NCI-H1092 (cell line): ENCODE measurements around the gene RNF215.
"Not testable (repeated sequence)": the region's sequence is repeated elsewhere in the genome, so short reads cannot be mapped to it uniquely, and the experiment has no call there.

ENCODE experiments used
- DNase-seq: peaks from one replicate; lab custom pipeline; 2025; lab: John Stamatoyannopoulos, UW

RNF215 gene

DNA sequence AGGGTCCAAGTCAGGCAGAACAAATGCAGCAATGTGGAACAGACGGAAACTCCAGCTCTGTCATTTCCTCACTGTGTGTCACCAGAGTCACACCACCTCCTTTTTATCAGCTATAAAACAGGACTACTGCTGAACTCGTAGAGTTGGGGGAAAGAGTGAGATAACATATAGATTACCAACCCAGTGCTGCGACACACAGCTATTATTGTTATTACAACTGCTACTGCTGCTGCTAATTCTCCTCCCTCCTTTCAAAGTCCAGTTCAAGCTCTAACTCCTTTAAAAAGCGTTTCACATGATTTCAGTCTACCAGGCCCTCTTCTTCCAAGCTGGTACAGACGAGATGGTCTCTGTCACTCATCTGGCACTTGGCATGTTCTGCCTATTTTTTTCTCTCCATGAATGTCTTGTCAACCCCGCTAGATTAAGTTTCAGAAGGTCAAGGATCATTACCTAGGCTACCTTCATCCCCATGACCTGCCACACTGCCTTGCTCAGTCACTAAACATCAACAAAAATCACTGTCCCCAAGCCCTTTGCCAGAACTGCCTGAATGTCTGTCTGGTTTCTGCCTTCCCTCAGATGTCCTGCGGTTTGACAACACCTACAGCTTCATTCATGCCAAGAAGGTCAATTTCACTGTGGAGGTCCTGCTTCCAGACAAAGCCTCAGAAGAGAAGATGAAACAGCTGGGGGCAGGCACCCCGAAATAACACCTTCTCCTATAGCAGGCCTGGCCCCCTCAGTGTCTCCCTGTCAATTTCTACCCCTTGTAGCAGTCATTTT lies 34.7 kb upstream of the RNF215 start:
- DNase-seq, result no peak

DNA sequence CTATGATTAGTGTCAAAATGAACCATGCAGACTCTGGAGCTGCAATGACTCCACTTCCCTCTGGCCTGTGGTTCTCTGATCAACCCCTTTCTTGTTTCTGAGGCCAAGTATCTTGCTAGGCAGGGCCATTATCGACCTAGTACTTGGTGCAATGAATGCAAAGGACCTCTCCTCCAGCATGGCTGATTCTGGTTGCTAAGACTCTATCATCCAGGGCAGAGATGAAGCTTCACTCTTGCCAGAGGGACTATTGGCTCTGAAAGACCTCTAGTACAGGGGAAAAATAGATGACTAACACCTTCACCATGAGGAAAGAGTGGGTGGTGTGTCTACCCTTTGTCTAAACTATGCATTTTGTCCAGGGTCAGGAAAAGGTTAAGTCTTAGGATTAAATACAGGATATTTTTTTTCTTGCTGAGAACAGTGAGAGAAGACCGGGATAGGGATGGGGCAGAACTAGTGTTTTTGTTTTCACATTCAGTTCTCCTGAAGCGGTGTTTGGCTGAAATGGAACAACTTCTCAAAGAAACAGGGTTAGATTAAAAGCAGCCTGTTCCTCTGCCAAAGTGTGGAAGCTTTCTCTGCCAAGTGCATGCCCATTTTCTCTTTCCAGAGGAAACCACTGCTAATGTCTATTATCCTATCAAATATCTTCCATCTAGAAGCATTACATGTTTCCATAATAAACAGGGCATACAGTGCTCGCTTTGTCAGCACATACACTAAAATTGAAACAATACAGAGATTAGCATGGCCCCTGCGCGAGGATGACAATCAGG lies 33.3 kb upstream of the RNF215 start:
- no peak for DNase-seq

DNA sequence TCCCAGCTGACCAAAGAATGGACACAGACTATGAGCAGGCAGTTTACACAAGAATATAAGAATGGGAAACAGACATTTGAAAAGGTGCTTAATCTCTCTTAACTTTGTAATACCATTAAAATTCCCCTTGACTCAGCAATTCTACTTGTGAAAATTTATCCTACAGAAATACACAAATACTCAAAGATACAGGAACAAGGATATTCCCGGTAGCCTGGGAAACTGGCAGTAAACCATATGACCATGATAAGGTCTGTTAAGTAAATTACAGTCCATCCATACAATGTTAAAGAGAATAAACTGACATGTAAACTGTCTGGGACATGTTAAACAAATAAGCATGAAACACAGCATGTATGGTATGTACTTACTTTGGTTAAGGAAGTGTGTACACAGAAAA lies 29.6 kb upstream of the RNF215 start:
- DNase-seq, result no peak

DNA sequence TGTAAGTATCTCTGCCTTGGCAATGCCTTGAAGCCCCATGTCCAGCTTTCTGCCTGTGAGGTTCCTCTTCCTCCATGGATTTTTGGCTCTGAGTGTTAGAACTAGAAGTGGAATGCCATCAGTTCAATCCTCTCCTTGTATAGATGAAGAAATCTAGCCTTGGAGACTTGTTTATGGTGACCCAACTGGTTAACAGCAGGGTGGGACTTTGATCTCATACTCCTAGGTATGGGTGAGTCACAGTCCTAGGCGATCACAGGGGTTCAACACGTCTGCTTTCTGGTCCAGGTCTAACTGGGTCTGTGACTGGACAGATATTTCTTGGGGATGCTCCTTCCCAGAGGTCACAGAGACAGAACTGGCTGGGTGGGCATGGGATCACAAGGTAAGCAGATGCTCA lies 29.2 kb upstream of the RNF215 start:
- no peak for DNase-seq

DNA sequence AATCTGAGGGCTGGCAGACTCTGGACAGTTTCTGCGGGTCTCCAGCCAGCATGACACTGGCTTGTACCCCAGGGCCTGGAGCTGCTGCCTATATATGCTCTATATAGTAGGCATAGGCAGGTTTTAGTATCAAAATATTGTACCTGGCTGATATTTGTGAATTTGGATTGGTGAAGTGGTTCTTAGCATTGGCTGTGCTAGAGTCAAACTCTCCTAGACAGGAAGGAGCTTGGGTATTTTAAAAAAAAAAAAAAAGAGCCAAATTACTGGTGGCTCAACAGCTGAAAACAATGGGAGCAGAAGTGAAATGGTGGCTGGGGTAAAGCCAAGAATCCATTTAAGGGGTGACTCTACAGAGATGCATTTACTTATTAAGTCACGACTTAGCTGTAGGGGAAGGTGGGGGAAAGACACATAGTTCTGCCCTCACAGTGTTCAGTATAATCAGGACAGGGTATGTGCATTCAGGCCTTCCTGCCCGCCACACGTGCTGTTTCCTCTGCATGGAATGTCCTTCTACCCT lies 27.4 kb upstream of the RNF215 start:
- DNase-seq, result no peak

DNA sequence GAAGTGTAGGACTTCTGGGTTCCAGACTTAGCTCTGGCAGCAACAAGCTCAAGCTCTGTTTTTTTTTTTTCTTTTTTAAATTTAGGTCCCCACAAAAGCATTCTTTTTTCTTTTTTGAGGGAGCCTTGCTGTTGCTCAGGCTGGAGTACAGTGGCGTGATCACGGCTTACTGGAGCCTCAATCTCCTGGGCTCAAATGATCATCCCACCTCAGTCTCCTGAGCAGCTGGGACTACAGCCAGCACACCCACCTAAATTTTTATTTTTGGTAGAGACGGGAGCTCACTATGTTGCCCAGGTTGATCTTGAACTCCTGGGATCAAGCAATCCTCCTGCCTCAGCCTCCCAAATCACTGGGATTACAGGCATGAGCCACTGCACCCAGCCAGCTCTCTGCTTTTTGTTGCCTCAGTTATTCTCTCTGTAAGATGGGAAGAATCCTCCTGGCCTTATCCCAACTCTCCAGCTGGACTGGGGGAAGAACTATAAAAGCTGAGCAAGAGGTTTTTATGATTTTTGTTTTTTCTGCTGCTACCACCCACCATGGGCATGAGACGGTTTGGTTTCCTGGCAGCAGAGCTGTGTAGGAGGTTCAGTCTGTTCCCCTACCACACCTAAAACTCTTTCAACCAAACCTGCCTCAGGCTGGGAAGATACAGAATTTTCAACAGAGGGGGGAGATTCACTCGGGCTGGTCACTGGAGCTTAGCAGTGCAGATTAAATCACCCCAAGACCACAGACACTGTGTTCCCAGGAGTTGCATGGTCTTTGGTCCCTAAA lies 26.7 kb upstream of the RNF215 start:
- no peak for DNase-seq

DNA sequence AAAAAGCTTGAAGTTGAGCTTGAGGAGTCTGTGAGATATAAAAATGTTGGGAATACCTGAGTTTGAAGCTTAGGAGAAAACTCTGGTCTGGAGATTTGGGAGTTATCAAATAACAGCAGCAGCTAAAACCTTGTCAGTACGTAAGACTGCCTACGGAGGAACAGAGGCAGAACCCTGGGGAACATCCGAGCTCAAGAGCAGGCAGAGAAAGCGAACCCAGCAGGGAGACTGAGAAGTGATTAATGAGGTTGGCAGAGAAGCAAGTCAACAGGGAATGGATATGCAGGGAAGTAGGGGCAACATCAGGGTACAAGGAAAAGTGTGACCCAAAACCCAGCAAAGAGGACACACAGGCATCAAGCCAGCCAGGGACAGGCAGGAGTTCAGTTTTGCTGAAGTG lies 25.8 kb upstream of the RNF215 start:
- DNase-seq, result no peak

DNA sequence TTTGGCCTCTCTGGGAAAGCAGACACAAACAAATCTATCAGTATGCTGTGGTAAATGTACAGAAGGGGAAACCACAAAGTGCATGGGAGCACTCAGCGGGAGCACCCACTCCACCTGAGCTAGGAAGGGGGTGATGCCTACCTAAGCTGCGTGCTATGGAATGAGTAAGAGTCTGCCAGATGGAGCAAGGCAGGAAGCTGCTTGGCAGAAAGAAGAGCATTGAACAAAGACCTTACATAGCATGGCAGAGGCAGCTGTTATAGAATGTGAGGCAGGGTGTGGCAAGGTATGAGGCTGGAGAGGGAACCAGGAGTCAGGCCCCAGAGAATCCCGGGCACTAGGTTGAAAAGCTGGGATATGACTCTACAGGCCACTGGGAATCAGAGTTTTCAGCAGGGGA lies 24.6 kb upstream of the RNF215 start:
- no peak for DNase-seq

DNA sequence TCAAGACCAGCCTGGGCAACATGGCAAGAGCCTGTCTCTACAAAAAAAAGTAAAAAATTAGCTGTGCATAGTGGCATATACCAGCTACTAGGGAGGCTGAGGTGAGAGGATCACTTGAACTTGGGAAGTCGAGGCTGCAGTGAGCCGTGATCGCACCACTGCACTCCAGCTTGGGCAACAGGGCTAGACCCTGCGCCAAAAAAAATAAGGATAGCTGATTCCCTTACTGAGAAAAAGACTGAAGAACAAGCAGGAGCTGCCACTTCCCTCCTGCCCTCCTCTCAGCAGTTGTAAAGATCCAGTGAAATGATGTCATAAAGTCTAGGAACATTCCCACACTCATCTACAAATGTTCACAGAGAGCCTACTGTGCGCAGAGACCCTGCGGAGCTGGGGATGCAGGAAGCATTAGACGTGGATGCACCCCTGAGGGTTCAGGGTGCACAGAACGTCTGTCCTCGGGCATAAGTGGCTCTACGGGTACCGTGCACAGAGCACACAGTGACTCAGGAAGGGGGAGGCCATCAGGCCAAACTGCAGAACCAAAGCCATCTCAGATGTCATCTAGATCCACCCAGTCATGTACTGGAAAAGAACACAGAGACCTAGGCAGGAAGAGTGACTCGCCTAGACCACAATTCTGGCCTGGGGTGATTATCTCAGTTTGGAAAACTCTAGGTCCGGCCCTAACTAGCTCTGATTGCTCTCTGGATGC lies 21.3 kb upstream of the RNF215 start:
- no peak for DNase-seq

DNA sequence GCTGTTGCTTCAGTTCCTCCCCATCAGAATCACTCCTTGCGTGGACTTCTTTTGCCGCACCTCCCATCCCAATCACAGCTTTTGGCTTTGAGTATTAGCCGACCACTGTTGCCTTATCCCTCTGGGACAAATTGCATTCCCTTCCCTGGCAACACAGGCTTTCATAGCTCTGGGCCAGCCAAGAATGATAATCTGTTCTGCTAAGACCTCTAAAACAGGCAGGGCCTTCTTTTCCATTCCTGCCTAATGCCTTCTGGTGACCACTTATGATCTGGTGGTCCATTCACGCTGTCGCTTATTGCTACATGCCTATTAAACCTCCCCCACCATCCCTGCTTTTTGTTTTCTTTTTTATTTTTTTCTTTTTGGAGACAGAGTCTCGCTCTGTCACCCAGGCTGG lies 19.2 kb upstream of the RNF215 start:
- no peak for DNase-seq

DNA sequence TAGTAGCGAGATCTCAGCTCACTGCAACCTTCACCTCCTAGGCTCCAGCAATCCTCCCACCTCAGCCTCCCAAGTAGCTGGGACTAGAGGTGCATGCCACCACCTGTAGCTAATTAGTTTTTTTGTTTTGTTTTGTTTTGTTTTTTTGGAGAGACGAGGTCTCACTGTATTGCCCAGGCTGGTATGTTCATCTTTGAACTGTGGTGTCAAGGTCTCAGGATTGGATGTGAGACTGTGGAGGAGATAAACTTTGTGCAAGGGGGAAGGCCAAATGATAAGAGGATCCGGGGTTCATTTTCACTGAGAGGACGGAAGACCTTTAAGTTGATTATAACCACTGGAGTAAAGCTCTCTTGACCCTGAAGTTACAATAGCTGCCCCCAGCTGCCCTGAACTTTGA lies 18.5 kb upstream of the RNF215 start:
- DNase-seq, result no peak

DNA sequence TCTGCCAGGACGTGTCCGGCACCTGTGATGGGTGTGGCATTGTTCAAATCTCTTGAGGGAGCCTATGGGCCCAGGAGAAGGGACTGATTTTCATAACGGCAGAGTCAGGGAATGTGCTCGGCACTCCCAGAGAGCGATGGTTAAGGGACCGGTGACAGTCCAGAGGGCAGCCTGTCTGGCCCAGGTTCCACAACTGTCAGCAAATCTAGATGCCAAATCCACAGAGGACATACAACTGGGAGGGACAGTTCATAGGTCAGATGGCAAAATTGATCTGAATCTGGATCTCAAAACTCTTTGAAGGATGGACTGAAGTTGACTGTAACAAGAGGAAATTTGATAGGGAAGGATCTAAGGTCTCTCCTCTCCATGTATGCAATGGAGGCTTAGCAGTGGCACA lies 17.1 kb upstream of the RNF215 start:
- no peak for DNase-seq

DNA sequence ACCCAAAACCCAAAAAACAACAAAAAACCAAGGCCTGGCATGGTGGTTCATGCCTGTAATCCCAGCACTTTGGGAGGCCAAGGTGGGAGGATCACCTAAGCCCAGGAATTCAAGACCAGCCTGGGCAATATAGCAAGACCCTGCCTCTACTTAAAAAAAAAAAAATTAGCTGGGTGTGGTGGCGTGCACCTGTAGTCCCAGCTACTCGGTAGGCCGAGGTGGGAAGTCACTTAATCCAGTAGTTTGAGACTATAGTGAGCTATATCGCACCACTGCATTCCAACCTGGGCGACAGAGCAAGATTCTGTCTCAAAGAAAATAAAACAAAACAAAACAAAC lies 15.5 kb upstream of the RNF215 start:
- DNase-seq, result not testable (repeated sequence)

DNA sequence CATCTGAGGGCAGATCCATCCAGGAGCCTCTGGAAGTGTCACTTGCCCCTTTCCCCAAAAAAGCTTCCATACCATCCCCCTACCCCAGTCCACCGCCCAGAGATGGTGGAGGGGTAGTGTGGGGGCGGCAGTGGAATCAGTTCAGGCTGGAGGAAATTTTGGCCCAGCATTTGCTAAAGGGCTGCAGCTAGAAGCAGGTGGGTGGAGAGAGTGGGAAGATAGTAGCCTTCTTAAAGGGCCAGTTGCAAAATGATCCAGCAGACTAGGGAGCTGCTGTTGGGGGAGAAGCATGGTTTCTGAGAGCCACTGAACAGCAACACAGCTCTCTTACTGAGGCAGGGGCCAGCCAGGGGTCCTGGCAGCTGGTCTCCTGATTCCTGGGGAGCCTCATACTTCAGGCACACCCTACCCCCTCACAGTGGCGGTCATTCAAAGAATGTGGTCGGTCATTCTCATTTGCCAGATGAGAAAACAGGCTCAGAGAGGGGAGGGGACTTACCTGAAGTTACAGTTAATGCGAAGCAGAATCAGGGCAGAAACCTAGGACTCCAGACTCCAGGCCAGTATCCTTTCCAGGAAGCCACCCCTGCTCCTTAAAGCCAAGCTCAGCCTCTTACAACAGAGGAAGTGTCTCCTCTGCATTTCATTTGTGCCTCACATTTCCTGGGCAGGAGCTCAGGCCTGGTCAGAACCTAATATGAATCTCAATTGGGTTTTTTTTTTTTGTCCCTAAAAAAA lies 15.0 kb upstream of the RNF215 start:
- DNase-seq, result no peak

DNA sequence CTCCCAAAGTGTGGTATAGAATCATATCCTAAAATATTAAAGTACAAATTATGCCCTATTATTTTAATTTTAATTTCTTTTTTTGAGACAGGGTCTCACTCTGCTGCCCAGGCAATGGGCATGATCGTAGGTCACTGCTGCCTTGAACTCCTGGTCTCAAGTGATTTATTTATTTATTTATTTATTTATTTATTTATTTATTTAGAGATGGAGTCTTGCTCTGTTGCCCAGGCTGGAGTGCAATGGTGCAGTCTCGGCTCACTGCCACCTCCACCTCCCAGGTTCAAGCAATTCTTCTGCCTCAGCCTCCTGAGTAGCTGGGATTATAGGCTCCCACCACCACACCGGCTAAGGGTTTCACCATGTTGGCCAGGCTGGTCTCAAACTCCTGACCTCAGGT lies 13.8 kb upstream of the RNF215 start:
- DNase-seq, result not testable (repeated sequence)

DNA sequence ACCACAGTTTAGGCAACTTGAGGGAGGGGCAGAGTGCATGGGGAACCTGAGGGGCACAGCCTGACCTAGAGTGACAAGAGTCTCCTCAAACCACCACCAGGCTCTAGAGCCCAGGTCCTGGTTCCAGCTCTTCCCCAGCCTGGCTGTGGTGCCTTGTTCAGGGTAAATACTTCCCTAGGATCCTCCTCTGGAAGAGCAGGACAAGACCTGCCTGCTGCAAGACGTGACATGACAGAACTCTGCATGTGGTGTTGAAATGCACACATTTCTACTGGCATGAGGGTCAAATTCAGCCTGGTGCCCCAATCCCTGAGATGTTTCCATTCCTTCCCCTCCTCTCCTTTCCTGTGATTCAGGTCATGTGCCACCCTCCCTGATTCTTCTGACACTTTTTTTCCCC lies 12.9 kb upstream of the RNF215 start:
- DNase-seq, result no peak

DNA sequence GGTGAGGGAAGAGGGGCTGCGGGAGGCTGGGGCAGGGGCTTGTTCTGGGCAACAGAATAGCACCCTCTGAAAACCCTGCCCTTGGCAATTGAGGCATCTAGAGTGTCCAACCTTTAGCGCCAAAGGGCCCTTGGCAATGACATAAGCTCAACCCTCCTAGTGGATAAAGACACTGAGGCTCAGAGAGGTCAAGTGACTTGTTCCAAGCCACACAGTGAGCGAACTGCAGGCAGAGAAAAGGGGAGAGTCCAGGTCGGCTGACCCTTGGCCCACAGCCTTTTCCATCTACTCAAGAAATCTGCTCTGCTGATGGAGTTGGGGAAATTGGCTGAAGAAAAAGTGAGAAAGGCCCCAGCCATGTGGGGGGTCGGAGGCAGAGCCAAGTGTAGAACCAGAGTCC lies 12.5 kb upstream of the RNF215 start:
- DNase-seq, result no peak

DNA sequence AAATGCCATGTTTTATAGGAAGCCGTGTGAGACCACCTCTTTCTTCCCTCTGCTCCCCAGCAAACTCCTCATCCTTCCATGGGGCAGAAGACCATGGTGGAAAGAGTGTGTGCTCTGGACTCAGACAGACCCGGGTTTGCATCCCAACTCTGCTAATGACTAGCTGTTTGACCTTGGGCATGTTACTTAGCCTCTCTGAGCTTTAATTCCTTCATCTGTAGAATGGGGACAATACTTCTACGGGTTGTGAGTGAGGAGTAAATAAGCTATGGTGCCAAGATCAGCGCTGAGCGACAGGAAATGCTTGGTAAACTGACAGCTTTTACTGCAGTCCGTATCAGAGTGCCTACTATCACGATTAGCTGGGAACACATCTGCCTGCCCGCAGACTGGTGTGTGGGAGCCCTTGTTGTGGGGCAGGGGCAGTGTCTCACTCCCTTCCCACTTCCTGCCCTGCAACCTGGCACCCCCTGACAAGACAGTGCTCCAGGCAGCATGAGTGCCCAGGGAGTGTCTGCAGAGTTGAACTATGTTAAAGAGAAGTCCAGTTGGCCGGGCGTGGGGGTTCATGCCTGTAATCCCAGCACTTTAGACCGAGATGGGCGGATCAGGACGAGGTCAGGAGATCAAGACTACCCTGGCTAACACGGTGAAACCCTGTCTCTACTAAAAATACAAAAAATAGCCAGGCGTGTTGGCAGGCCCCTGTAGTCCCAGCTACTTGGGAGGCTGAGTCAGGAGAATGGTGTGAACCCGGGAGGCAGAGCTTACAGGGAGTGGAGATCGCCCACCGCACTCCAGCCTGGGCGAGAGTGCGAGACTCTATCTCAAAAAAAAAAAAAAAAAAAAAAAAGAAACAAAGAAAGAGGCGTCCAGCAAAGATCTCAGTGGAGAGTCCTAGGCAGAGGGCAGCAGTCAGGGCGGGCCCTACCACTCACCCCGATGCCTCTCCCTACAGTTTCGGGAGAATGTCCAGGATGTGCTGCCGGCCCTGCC lies 11.8 kb upstream of the RNF215 start:
- no peak for DNase-seq

DNA sequence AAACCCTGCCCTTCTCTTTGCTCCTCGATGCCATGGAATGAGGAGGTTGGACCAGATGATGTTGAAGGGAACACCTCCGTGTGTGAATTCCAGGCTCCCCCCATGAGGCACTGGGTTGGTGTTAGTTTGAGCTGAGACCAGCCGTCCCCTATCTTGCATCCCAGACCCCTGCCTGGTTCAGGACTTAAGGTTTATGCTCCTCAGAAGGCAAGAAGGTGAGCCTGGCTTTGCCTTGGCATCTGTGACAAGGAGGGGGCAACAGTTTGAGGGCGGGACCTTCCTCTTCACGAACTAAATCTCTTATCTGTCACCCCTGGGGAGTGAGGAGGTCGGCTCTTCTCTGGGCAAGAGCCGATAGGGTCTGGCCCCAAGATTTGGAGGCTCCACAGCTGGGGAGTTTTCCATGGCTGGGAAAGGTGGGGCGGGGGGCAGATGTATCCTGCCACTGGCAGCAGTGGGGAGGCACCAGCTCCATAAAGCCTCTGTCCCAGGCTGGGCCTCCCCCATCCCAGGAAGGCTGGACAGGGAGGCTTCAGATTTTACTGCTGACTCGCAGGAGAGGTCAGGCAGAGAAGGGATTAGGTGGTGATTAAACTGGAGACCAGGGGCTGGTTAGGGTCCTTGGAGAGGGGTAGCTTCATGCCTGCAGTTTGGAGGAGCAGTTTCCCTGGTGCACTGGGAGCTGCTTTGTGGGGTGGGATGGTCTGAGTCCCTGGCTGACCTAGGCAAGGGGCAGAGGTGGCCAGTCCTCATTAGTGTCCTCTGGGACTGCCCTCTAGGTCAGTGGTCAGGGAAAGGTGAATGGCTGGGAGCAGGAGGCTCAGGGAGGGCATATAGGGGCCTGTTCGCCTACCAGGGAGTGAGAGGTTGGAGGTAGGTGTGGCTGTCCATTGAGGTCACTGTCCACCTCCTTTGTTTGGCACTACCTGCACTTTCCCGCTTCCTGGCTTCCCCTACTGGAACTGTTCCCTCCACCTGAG lies 10.7 kb upstream of the RNF215 start:
- no peak for DNase-seq
